ENCODE data around the gene IL1RAP.
A peak's percentile ranks its signal among the peaks of the same experiment; 100 is the strongest.

The IL1RAP gene

DNA sequence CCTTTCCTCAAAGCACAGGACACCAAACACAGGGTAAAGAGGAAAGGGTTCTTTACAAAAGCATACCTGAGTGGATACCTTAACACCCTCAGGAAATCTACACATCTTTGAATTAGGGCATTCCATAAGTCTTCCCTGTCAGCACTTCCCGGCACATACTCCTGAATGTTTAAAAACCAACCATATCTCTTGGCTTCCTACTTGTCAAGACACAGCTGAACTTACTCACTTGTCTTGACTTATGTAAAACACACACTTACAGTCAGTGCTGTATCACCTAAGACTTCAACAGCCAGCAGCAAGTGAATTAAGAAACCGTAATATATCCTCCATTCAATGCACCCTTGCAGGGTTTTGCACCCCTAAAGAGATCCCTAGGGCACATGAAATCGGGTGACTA is 17.5 kb downstream of the IL1RAP start:
- Histone ChIP-seq H3K4me2 (ENCODE audit: low read length) (no peak overlapping the region), H3K27me3 (ENCODE audit: control insufficient read depth, insufficient read depth, low read length) (no peaks in the 10 kb centered on the region), H3K4me3 (ENCODE audit: low read length) (no peak overlapping the region), H3K4me1 (ENCODE audit: control insufficient read depth, insufficient read depth, low read length) (peaks cover 45% of the 10 kb centered on the region), H3K36me3 (ENCODE audit: insufficient read depth, low read length) (peaks cover 4% of the 10 kb centered on the region), H3K9me3 (replicated peaks; ENCODE audit: low read length) (no peaks in the 10 kb centered on the region), H3K9ac (ENCODE audit: low read depth, low read length) (no peak overlapping the region)

- peak overlapping the region; percentile 70 for H3K9ac ChIP-seq (ENCODE audit: low read depth, low read length)
- peaks cover 4% of the 10 kb centered on the region for H3K36me3 ChIP-seq (ENCODE audit: insufficient read depth, low read length)
- H3K4me1 ChIP-seq (ENCODE audit: control insufficient read depth, insufficient read depth, low read length), result peaks cover 39% of the 10 kb centered on the region
- no peak overlapping the region for H3K4me3 ChIP-seq (ENCODE audit: low read length)
- H3K4me2 ChIP-seq (ENCODE audit: low read length), result peak overlapping the region; percentile 69
- H3K9me3 ChIP-seq (replicated peaks; ENCODE audit: low read length), result no peaks in the 10 kb centered on the region
- H3K27me3 ChIP-seq (ENCODE audit: control insufficient read depth, insufficient read depth, low read length), result no peaks in the 10 kb centered on the region
These were observed 18.9 kb downstream of the IL1RAP start for GRCh38 chr3:190532731-190533203.

- H3K9me3 ChIP-seq (replicated peaks; ENCODE audit: low read length), result no peaks in the 10 kb centered on the region
- H3K36me3 ChIP-seq (ENCODE audit: insufficient read depth, low read length), result peaks cover 2% of the 10 kb centered on the region
- H3K4me1 ChIP-seq (ENCODE audit: control insufficient read depth, insufficient read depth, low read length), result peaks cover 34% of the 10 kb centered on the region
- H3K4me3 ChIP-seq (ENCODE audit: low read length), result peak overlapping the region; percentile 31
- no peaks in the 10 kb centered on the region for H3K27me3 ChIP-seq (ENCODE audit: control insufficient read depth, insufficient read depth, low read length)
- H3K9ac ChIP-seq (ENCODE audit: low read depth, low read length), result peak overlapping the region; percentile 78
- peak overlapping the region; percentile 69 for H3K4me2 ChIP-seq (ENCODE audit: low read length)
These were observed 19.8 kb downstream of the IL1RAP start for GRCh38 chr3:190533511-190534281.

DNA sequence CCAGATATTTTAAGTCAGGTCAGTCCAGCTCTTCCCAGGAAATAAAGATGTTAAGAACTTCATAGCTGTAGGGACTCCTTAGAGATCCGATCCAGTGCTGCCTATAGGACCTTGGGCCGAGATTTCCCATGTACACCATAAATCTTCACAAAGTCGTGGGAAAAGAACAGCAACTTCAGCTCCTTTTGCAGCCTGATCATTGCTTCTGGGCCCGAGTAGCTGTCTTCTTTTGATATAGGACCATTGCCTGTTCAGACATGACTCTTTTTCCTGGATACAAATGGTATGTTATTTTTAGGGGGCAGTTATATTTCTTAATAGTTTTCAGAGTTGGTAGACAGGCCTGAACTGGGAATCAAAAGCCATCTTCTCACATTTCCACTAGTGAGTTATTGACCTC is 20.5 kb downstream of the IL1RAP start:
- peak overlapping the region; percentile 69 for H3K4me2 ChIP-seq (ENCODE audit: low read length)
- H3K9me3 ChIP-seq (replicated peaks; ENCODE audit: low read length), result no peaks in the 10 kb centered on the region
- no peaks in the 10 kb centered on the region for H3K36me3 ChIP-seq (ENCODE audit: insufficient read depth, low read length)
- no peaks in the 10 kb centered on the region for H3K27me3 ChIP-seq (ENCODE audit: control insufficient read depth, insufficient read depth, low read length)
- peak overlapping the region; percentile 31 for H3K4me3 ChIP-seq (ENCODE audit: low read length)
- peak overlapping the region; percentile 78 for H3K9ac ChIP-seq (ENCODE audit: low read depth, low read length)
- H3K4me1 ChIP-seq (ENCODE audit: control insufficient read depth, insufficient read depth, low read length), result peaks cover 34% of the 10 kb centered on the region

DNA sequence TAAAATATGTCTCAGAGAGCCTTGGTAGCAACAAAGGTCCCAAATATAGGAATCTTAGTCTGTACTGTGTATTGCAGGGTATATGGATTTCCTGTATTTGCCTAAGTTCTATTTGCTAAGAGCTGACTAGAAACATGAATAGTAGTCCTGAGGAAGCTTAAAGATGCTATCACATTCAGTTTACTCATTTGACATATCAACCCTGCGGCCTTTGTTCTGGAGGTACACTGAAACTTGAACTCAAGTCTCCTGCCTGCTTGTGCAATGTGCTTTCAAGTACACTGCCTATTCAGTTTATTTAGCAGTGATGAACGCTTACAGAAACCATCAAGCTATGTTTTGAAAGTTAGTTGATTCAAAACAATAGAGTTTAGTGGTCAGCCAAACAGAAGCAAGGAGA is 21.1 kb downstream of the IL1RAP start:
- Histone ChIP-seq H3K36me3 (ENCODE audit: insufficient read depth, low read length) (no peaks in the 10 kb centered on the region), H3K9ac (ENCODE audit: low read depth, low read length) (peak overlapping the region; percentile 78), H3K4me3 (ENCODE audit: low read length) (no peak overlapping the region), H3K27me3 (ENCODE audit: control insufficient read depth, insufficient read depth, low read length) (no peaks in the 10 kb centered on the region), H3K4me1 (ENCODE audit: control insufficient read depth, insufficient read depth, low read length) (peaks cover 34% of the 10 kb centered on the region), H3K4me2 (ENCODE audit: low read length) (no peak overlapping the region), H3K9me3 (replicated peaks; ENCODE audit: low read length) (no peaks in the 10 kb centered on the region)

- Histone ChIP-seq H3K4me1 (ENCODE audit: control insufficient read depth, insufficient read depth, low read length) (peaks cover 34% of the 10 kb centered on the region), H3K9ac (ENCODE audit: low read depth, low read length) (no peak overlapping the region), H3K9me3 (replicated peaks; ENCODE audit: low read length) (no peaks in the 10 kb centered on the region), H3K4me2 (ENCODE audit: low read length) (no peak overlapping the region), H3K4me3 (ENCODE audit: low read length) (no peak overlapping the region), H3K27me3 (ENCODE audit: control insufficient read depth, insufficient read depth, low read length) (no peaks in the 10 kb centered on the region), H3K36me3 (ENCODE audit: insufficient read depth, low read length) (no peaks in the 10 kb centered on the region)
These were observed 23.3 kb downstream of the IL1RAP start for GRCh38 chr3:190537146-190537545.

DNA sequence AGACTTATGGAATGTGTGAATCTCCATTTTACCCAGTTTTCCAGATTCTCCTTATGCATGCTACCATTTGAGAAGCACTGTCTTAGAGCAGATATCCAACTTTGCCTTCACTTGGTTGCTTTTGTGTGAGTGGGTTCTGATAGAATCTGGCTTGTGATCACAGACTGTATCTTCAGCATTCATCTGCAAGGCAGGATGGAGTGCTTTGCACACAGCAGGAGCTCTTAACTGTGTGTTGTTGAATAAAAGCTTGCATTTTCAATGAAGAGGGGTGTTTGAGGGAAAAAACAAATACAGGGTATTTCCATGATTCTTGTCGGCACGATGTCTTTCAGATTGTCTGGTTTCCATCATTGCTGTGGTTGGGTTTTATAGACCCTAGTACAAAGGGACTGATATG is 24.4 kb downstream of the IL1RAP start:
- Histone ChIP-seq H3K4me1 (ENCODE audit: control insufficient read depth, insufficient read depth, low read length) (peaks cover 25% of the 10 kb centered on the region), H3K9me3 (replicated peaks; ENCODE audit: low read length) (no peaks in the 10 kb centered on the region), H3K27me3 (ENCODE audit: control insufficient read depth, insufficient read depth, low read length) (no peaks in the 10 kb centered on the region), H3K36me3 (ENCODE audit: insufficient read depth, low read length) (no peaks in the 10 kb centered on the region), H3K4me3 (ENCODE audit: low read length) (no peak overlapping the region), H3K9ac (ENCODE audit: low read depth, low read length) (no peak overlapping the region), H3K4me2 (ENCODE audit: low read length) (no peak overlapping the region)

GRCh38 chr3:190539526-190539925 is 25.6 kb downstream of the IL1RAP start:
- Histone ChIP-seq H3K4me1 (ENCODE audit: control insufficient read depth, insufficient read depth, low read length) (peaks cover 15% of the 10 kb centered on the region), H3K27me3 (ENCODE audit: control insufficient read depth, insufficient read depth, low read length) (no peaks in the 10 kb centered on the region), H3K36me3 (ENCODE audit: insufficient read depth, low read length) (no peaks in the 10 kb centered on the region), H3K9me3 (replicated peaks; ENCODE audit: low read length) (no peaks in the 10 kb centered on the region), H3K4me3 (ENCODE audit: low read length) (no peak overlapping the region), H3K9ac (ENCODE audit: low read depth, low read length) (no peak overlapping the region), H3K4me2 (ENCODE audit: low read length) (no peak overlapping the region)

DNA sequence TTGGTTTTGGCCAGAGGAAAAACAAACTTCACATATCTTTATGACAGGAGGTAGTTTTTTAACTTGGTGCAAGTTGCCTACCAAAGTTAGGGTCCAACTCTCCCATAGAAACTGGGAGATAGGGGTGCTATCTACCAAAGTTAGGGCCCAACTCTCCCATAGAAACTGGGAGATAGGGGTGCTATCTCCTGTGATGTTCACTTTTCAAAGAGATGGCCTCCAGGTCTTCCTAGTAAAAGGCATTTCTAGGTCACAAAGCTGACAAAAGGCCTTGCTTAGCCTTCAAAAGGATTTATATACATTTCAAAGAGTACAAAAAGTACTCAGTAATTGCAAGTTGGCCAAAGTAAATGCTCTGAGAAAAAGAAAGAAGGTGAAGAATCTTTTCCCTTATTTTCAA is 27.1 kb downstream of the IL1RAP start:
- peaks cover 4% of the 10 kb centered on the region for H3K4me1 ChIP-seq (ENCODE audit: control insufficient read depth, insufficient read depth, low read length)
- H3K9ac ChIP-seq (ENCODE audit: low read depth, low read length), result no peak overlapping the region
- no peak overlapping the region for H3K4me2 ChIP-seq (ENCODE audit: low read length)
- H3K9me3 ChIP-seq (replicated peaks; ENCODE audit: low read length), result no peaks in the 10 kb centered on the region
- no peaks in the 10 kb centered on the region for H3K36me3 ChIP-seq (ENCODE audit: insufficient read depth, low read length)
- H3K27me3 ChIP-seq (ENCODE audit: control insufficient read depth, insufficient read depth, low read length), result no peaks in the 10 kb centered on the region
- no peak overlapping the region for H3K4me3 ChIP-seq (ENCODE audit: low read length)

DNA sequence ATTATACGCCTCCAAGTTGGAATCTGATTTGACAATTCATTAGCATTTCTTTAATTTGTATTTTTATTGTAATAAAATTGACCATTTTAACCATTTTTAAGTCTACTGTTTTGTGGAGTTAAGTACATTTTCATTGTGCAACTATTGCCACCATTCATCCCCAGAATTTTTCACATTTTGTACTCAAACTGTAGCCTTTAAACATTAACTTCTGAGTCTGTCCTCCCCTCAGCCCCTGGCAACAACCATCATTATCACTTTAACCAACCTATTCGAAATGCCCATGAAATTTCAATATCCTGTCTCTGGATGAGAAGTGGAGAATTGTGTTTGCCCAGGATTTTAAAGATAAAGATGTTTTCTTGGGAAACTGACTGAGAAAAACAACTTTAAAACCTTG is 27.7 kb downstream of the IL1RAP start:
- Histone ChIP-seq H3K9me3 (replicated peaks; ENCODE audit: low read length) (no peaks in the 10 kb centered on the region), H3K4me3 (ENCODE audit: low read length) (no peak overlapping the region), H3K27me3 (ENCODE audit: control insufficient read depth, insufficient read depth, low read length) (no peaks in the 10 kb centered on the region), H3K36me3 (ENCODE audit: insufficient read depth, low read length) (no peaks in the 10 kb centered on the region), H3K4me1 (ENCODE audit: control insufficient read depth, insufficient read depth, low read length) (no peaks in the 10 kb centered on the region), H3K4me2 (ENCODE audit: low read length) (no peak overlapping the region), H3K9ac (ENCODE audit: low read depth, low read length) (no peak overlapping the region)

DNA sequence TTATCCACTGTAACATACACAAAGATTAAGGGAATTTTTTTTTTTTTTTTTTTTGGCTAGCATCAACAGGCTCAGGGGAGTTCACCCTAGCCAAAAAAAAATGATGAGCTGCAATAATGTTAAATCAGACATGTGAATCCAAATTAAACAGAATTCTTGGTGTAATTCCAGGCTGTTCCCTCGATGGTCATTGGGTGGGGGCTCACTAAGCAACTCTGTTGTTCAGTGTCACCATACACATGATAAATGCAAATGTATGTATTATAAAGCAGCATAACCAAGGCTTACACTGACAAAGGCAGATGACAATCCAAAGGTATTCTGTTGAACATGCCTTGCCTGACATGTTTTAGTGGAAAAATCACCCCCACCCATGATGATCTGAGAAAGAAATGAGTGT is 29.0 kb downstream of the IL1RAP start:
- H3K4me3 ChIP-seq (ENCODE audit: low read length), result no peak overlapping the region
- no peaks in the 10 kb centered on the region for H3K9me3 ChIP-seq (replicated peaks; ENCODE audit: low read length)
- H3K27me3 ChIP-seq (ENCODE audit: control insufficient read depth, insufficient read depth, low read length), result no peaks in the 10 kb centered on the region
- H3K4me2 ChIP-seq (ENCODE audit: low read length), result no peak overlapping the region
- H3K36me3 ChIP-seq (ENCODE audit: insufficient read depth, low read length), result no peaks in the 10 kb centered on the region
- no peak overlapping the region for H3K9ac ChIP-seq (ENCODE audit: low read depth, low read length)
- H3K4me1 ChIP-seq (ENCODE audit: control insufficient read depth, insufficient read depth, low read length), result no peaks in the 10 kb centered on the region

DNA sequence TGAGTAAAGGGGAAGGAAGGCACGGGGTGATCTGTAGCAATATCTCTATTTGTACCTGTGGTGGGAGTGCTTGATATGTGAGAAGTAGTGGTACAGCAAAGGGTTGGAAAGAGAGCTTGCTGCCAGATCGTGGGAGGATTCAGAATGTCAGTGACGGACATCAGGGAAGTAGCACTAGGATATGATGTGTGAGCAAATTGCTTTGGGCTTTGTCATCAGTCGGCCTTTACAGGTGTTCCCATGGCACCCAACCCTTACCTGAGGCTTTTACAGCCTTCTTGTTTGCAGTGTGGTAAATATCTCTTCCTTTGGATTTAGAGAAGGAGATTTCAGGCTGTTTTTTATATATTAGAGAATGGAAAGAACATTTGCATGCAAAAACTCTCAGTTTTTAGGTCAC is 29.8 kb downstream of the IL1RAP start:
- H3K4me3 ChIP-seq (ENCODE audit: low read length), result no peak overlapping the region
- H3K4me1 ChIP-seq (ENCODE audit: control insufficient read depth, insufficient read depth, low read length), result no peaks in the 10 kb centered on the region
- H3K36me3 ChIP-seq (ENCODE audit: insufficient read depth, low read length), result no peaks in the 10 kb centered on the region
- H3K9me3 ChIP-seq (replicated peaks; ENCODE audit: low read length), result no peaks in the 10 kb centered on the region
- no peaks in the 10 kb centered on the region for H3K27me3 ChIP-seq (ENCODE audit: control insufficient read depth, insufficient read depth, low read length)
- no peak overlapping the region for H3K4me2 ChIP-seq (ENCODE audit: low read length)
- no peak overlapping the region for H3K9ac ChIP-seq (ENCODE audit: low read depth, low read length)
